HG03103 (cell line): ENCODE data around the gene TRAF1.

Source experiments
- ATAC-seq: cut with Tn5 transposase; IDR thresholded peaks from one replicate; pipeline ENCODE4 v1.9.1; 2021; ENCODE audit warnings: low read depth; ENCODE audit not compliant: unreplicated experiment

The TRAF1 gene

DNA sequence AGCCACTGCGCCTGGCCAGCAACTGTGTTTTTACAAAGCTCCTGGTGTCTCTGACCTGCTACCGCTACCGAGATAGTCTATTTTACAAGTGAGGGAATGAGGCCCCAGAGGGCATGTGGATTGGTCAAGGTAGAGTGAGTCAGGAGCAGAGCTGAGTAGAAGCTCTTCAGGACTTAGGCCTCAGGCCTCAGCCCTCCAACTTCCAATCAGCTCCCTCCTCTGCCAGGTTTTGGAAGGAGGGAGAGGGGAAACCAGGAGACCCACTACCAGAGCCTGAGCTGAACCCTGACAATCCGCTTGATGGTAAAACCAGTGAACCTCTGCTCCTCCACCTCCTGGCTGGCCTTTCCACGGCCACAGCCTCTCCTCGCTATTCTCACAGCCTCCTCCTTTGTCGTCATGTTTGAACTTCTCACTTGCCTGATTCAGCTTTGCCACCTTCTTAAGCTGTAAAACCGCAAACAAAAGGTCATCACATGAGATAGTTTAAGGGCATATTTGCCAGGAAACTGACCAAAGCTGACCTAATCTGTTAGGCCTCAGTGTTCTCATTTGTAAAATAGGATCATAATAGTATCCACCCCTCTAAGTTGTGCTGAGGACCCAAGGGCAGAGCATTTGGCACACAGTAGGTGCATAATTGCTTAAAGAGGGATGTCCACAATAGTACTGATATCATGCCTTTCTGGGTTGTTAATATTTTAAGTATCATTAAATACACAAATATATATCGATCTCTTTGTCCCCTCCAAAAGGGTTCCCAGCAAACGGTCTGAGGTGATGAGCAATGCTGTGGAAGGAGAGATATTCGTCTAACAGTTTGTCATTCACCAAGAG is 1.7 kb downstream of the TRAF1 start:
- ATAC-seq = no peak

DNA sequence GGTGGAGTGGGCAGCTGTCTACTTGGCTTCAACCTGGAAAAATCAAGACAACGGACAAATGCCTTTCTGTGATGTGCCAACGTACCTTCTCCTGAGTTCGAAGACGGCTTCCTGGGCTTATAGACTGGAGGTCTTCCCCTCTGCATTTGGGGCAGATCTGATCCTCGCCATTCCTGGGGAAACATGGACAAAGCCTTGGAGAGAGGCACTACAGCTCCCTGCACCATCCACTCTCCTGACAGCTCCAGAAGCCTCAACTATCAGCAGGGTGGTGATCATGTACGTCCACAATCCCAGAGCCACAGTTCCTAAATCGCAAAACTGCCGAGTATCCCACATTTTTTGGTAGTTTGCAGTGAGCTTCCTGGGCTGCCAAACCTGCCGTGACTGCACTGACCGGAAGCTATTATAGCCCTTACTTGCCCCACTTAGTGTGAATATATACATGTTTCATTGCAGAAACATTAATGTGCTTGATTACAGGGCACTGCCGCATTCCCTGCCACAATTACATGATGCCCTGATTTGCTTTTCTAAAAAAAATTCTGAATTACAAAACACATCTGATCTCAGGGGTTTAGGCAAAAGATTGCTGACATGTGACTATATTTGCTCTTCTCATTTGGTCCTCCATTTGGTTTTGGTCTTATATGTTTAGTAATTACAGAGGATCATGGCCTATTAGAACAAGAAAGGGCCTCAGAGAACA is 2.8 kb downstream of the TRAF1 start:
- no peak for ATAC-seq

DNA sequence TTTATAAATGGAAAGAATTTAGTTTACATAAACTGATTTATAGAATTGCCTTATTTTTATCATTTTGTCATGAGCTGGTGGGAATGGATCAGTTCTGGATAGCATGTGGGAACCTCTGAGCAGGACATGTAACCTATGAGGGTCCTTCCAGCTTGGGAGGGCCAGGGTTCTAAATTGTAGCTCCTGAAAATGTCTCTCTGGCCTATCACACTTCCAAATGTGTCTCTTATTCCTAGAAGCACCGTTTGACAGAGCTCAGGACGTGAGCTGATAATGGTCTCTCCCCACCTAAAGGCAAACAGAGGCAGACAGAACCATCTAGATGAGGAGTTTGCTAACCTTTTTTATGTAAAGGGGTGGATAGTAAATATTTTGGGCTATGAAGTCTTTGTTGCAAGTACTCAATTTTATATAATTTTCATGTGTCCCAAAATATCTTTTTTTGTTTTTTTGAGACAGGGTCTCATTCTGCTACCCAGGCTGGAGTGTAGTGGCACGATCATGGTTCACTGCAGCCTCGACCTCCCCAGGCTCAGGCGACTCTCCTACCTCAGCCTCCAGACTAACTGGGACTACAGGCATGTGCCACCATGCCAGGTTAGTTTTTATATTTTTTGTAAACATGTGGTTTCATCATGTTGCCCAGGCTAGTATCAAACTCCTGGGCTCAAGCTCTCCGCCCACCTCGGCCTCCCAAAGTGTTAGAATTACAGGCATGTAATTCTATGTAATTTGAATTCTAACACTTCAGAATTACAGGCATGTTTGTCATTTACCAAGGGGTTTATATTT is 4.0 kb downstream of the TRAF1 start:
- ATAC-seq = no peak

DNA sequence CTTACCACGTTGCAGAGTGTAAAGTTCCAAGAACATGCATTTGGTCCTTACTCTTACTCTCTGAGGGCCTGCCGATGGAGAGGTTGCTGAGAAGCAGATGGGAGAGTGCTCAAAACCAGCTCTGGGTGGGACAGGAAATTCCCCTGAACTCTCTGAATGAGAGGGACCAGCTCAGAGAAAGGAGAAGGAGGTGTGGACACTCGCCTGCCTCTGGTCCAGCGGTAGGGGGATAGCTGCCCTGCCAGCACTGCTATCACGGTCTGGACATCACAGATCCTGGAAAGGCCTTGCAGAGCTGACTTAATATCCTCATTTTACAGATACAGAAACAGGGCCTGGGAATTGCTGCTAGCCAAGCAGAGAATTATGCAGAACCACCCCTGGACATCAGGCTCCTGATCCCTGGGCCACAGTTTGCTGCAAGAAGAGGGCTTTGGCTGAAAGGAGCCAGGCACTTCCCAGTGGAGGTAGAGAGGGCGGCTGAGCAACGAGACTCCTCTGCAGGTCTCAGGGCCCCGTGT is 4.9 kb downstream of the TRAF1 start:
- no peak for ATAC-seq

DNA sequence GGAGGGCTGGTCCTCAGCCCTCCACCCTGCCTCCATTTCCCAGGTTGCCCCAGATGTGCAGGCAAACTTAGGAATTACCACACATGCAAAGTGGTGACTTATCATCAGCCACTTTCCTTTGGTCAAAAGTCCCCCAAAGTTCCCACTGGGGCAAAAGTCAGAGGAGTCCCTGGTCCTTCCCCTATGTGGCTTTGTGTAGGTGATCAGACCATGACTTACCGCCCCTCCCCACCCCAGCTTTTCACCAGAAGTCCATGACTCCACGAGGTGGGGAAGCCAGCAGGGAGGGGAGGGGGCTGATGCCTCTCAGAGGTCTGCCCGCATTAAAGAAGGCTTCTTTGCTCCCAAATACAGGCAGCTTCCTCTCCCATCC is 5.8 kb downstream of the TRAF1 start:
- ATAC-seq = no peak

DNA sequence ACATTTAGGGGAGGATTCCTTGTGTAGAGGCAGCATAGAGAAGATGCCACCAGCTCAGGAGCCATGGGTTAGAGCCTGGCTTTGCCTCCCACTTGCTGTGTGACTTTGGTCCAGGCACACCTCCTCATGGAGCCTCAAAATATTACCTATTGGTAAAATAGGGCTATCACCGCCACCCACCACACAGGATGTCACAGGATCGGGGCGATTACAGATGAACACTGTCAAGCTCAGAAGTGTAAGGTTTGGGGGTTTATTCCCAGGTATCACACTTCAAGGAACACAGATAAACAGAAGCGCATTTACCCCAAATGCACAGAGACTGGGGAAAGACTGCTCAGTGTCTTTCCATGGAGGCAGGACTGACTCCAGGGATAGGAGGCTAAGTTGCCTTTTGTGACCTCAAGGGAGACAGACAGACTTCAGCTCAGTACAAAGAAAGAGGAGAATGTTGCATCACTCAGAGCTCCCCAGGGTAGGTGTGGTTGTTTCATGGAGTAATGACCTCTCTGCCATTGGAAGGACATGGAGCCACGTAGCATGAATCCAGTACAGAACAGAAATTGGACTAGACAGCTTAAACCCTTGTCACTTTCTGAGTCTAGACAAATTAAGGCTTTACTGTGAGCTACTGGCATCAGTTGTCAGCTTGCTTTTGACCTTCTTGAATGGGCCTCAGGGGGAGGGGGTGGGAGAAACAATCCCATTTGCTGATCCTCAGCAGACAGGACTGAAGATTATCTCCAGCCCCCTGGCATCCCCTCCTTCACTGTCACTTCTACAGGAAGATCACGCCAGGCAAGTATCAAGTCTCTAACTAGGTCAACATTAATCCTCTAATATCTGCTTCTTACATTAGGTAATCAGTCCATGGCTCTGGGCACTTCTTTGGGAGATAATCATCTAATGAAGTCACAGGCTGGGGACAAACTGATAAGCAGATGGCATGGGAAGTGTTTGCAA is 6.5 kb downstream of the TRAF1 start:
- ATAC-seq = no peak

DNA sequence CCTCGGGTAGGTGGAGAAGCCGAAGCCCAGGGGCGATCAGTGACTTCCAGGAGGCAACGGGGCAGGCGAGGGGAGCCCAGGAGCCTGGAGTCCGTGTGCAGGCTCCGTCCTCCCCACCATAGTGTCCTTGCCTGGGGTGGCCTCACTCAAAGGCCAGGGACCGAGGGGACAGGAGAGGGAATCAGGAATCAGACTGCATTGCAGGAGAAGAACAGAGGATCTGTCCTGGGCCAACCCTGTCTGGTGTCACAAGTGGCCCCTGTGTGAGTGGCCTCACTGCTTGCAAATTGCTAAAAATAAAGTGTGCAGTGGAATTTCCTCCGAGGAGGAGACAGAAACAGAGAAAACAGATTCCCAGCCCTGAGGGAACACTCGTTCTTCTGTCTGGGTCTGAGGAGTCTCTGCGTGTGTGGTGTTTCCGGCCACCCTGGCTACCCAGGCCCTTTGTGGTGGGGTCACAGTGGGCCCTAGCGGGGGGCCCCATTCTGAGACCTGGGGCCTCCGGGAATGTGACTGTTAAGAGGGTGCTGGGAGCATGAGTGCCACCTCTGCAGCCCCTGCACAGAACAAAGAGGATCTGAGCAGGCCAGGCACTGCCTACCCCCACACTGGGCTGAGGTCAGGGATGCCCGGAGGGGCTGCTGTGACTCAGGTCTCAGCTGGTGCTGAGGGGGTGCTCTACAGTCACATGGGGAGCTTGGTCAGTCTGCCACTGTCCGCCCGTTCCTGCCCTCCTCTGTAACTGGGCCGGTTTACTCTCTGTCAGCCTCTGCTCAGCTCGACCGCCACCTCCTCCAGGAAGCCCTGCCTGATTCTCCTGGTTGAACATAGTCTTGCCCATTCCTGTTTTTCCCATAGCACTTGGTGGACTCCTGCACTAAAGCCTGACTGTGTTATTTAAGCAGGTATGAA is 7.4 kb downstream of the TRAF1 start:
- ATAC-seq = no peak

DNA sequence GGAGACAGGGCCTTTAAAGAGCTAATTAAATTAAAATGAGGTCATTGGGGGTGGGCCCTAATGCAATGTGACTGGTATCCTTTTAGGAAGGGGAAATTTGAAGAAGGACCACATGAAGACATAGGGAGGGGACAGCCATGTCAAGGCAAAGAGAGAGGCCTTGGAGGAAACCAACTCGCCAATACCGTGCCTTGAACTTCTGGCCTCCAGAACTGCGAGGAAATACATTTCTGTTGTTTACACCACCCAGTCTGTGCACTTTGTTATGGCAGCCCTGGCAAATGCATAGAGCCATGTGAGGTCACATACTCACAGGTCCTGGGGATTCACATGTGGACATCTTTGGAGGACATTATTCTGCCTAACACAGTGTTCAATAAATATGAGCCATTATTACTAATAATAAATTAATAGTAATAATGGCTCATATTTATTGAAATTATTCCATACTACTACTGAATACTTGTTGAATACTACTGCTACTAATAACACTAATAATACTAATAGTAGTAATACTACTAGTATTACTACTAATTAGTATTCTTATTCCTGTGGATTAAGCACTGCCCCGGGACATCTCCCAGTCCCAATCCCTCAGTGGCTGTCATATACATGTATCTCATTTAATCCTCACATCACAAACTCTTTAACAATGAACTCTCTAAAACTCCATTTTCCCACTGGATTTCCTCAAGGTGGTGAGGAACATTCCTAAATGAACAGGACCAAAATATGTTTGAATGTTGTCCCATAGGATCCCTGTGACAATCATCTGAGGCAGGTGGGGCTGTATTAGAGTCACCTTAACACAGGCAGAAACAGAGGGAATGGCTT is 8.4 kb downstream of the TRAF1 start:
- ATAC-seq = no peak

DNA sequence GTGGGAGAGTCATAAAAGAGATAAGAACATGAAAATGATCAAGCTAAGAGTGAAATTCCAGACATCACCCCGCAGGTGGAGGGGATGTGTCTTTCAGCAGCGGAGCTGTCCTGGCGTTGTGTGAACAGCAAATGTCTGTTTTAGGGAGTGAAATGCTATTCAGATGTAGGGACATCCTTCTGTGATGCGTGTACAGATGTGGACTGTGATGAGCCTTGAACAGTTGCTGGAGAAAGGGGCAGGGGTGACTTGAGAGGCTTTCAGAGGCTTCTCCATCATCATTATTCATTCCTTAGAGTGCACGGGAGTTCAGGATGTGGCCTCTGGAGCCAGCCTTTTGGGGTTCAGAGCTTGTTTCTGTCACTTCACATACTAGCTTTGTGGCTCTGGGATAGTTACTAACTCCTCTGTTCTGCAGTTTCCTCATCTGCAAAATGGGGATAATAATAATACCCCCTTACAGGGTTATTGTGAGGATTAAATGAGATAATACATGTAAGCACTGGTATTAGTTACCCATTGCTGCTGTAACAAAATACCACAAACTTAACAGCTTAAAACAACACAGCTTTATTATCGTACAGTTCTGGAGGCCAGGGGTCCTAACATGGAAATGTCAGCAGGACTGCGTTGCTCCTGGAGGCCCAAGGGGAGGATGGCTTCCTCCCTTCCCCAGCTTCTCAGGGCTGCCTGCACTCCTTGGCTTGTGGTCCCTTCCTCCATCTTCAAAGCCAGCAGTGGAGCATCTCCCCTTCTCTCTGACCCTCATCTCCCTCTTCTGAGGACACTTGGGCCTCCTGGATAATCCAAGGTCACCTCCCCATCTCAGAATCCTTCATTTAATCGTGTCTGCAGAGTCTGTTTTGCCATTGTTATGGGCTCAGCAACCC is 9.4 kb downstream of the TRAF1 start:
- no peak for ATAC-seq

DNA sequence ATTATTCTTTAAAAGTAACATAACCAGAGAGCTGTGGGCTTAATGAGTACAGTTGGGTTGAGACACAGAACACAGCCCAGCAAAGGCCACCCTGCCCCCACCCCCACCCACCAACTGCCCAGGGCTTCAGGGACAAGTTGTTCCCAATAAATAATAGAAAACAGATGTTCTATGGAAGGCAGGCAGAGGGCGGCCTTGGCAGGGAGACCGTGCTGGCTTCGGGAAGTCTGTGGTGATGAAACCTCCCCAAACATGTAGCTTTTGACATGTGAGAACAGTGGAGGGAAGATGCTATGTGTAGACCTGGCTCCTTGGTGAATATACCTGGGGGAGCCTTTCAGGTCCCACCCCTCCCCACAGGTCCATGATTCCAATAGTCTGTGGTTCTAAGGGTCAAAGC is 10.0 kb downstream of the TRAF1 start:
- no peak for ATAC-seq

DNA sequence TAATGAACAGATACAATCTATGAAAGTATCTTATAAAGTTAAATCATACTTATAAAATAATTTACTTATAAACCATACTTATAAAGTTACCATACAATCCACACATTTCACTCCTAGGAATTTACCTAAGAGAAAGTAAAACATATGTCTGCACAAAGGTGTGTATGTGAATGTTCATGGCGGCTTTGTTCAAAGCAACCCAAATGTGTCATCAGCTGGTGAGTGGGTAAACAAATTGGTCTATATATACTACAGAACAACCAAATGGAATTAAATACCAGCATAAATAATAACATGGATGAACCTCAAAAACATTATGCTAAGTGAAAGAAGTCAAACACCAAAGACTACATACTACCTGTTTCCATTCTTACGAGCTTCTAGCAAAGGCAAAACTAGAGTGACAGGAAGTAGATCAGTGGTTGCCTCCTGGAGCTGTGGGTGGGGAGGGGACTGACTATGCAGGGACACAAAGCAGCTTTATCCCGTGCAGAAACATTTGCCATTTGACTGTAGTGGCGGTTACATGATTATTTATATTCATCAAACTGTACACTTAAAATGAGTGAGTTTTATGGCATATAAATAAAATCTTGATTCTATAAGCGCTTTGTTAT is 10.6 kb downstream of the TRAF1 start:
- peak; percentile 53 for ATAC-seq

DNA sequence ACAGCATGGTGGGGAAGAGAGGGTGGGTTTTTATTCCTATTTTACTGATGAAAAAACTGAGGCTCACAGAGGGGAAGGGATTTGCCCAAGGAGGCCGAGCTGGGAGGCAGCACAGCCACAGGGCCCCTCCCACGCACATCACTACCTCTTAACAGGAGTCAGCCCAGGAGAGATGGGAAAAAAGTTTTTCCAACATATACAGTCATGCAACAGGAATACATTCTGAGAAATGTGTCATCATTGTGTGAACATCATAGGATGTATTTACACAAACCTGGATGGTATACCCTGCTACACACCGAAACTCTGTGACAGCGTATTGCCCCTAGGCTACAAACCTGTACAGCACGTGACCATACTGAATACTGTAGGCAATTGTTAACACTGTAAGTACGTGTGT is 11.6 kb downstream of the TRAF1 start:
- no peak for ATAC-seq

DNA sequence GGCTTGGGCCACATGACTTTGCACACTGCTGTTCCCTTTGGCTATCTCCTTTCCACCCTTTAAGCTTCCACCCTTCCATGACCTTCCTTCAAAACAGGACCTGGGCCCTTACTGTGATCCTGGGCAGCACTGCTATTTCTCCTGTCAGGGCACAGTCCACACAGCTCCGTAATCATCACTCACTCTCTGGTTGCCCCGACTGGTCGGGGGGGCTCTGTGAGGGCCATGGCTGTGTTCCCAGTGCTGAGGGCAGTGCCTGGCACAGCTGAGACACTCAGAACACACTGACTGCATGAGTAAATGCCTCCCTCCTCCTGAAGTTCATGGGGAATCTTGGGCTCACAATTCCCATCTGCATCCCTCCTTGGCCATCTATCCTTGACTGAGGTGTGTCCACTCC is 12.2 kb downstream of the TRAF1 start:
- ATAC-seq = no peak

DNA sequence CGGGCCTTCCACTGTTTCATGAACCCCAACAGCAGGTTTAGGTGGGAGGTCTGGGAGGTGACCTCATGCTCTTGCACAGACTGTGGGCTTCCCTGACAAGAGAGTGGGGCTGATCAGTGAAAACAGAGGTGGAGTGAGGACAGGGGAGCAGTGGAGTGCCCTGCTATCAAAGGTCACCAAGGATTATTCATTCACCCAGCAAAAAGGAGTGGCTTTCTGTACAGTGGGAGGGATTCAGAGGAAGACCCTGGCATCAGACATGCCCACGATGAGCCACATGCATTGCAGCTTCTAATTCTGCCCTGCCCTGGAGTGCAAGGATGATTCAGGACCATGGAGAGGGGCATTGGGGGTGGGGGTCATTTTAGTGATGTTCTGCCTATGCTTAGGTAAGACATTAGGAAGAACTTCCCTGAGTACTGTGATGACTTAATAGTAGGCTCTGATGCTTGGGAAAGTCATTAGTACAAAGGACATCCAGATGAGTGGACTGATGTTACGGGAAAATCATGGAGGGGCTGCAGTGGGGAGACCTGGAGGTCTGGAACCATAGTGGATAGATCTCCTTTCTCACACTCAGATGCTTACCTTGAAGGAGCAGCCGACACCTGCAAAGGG is 12.8 kb downstream of the TRAF1 start:
- no peak for ATAC-seq

DNA sequence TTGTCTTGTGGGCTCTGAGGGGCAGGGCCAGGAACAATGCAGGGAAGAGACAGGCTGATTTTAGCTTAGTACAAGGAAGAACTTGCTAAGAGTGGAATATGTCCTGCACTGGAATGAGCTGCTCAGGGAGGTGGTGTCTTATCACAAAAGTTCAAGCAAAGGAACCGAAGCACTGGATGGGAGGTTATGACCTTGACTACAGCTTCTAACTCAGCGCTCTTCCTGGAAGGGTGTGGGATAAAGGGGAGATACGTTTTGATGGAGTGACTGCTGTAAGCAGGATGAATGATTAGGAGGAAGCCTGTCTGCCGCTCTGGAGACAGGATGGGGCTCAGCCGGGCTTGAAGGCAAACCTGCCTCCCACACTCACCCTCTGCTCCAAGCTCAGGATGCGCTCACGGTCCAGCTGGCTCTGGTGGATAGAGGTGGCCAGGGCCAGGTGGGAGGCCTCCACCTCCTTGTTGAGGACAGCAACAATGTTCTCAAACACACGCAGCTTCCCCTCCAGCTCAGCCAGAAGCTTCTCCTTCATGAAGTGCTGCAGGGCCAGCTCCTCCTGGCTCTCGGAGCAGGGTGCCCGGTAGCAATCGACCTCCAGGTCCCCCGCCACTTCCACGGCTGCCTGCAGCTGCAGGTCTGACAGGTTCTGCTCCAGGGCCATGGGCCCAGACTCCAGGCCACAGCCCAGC is 13.5 kb downstream of the TRAF1 start:
- ATAC-seq = no peak
